ENCODE measurements around the gene ANKRD29.

- TF ChIP-seq CTCF (IDR thresholded peaks at IDR 0.05 in 2 of 3, conservative IDR thresholded peaks at IDR 0.05 in 1 of 3; ENCODE audit: control insufficient read depth in 2 of 3, extremely low read depth in 1 of 3, insufficient read depth in 1 of 3, low read depth in 3 of 3, low read length in 3 of 3) (no peak), MAX (IDR thresholded peaks at IDR 0.05; ENCODE audit: low read depth, low read length) (no peak), JUND (IDR thresholded peaks at IDR 0.05; ENCODE audit: low read depth, low read length) (no peak), STAT3 (IDR thresholded peaks at IDR 0.05; ENCODE audit: low read depth, low read length) (no peak), SREBF2 (IDR thresholded peaks at IDR 0.05; ENCODE audit: low read length) (no peak)
Measured at GRCh38 chr18:23585007-23585871, 77.5 kb downstream of the ANKRD29 start.
